HUDEP-2 (cell line): ENCODE measurements around the gene BMPR1B.

Source experiments
- DNase-seq, 76 experiments: peaks; one replicate each; lab custom pipeline; 2025; ENCODE audit not compliant: unreplicated experiment in 76 of 76; lab: John Stamatoyannopoulos, UW

BMPR1B gene

GRCh38 chr4:94762326-94762725, 4.6 kb downstream of the BMPR1B start:
- no peak for DNase-seq

GRCh38 chr4:94763005-94763404, 5.2 kb downstream of the BMPR1B start:
- no peak for DNase-seq

- no peak for DNase-seq
These were observed 5.7 kb downstream of the BMPR1B start for GRCh38 chr4:94763500-94763899.

DNA sequence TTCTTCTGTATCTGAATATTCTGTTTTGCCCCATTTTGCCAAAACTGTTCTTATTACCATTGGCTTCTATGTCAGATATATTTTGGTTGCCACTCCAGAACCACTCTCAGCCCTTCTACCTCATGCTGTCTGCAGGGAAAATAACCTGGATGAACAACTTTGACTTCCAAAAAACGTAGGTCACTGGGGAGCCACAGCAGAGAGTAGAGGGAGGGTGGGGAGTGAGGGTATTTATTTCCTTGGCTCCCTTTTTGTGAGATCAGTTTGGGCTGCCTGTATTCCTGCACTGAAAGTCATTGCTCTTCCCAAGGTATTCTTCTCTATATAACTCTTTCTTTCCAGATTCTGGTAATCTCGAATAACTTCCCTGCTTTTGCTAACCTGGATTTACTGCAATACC, 6.3 kb downstream of the BMPR1B start:
- no peak for DNase-seq

DNA sequence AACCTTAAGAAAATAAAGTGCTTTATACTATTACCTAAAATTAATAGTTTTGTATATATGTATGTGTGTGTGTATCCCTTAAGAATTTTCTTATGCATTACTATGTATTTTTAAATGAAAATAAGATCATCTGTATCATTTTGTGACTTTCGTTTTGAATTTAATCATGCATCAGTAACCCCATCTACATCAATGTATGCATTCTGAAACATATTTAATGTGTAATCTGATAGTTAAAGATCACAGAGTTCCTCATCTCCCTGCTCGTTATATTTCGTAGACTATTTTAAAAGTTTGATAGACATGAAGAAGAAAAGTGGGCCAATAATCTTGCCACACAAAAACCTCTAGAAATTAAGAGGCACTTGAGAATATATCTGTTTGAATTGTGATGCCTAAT, 7.4 kb downstream of the BMPR1B start:
- no peak for DNase-seq

DNA sequence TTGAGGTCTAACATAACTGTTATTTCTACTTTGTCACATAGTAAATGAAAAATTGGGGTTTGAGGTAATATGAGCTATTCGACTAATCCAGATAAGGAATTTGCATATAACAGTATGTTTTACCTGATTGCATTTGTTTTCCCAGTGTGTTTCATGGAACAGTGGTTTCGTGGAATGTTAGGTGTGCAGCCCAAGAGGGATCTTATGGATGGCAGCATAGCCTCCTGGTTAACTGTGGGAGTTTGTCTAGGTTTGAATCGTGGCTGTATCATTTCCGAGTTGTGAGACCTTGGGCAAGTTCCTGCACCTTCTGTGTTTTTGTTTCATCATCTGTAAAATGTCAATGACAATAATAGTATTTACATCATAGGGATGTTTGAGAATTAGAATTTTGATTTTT, 7.9 kb downstream of the BMPR1B start:
- DNase-seq, result no peak

- no peak for DNase-seq
These were observed 9.1 kb downstream of the BMPR1B start for GRCh38 chr4:94766856-94767255.

GRCh38 chr4:94767446-94767845, 9.7 kb downstream of the BMPR1B start:
- no peak for DNase-seq

GRCh38 chr4:94782707-94783106, 25.0 kb downstream of the BMPR1B start:
- DNase-seq, result no peak

- no peak for DNase-seq
These were observed 33.9 kb downstream of the BMPR1B start for GRCh38 chr4:94791701-94792100.

- no peak for DNase-seq
These were observed 41.1 kb downstream of the BMPR1B start for GRCh38 chr4:94798808-94799207.

DNA sequence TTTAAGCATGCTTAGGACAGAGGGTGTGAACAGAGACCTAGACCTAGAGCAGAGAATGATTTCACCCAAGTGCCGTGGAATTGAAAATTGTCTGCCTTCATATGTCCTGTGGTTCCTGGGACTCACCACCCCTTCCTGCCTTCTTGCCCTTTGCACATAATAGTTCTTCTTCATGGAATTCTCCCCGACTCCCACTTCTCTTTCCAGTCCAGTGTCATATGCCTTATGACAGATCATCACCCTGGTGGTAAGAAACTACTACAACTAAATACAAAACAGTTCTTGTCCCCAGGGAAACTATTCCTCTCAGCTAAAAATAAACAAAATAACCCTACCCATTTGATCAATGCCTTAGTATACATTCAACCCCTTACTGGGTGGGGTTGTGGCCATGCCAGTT, 43.3 kb downstream of the BMPR1B start:
- no peak for DNase-seq

DNA sequence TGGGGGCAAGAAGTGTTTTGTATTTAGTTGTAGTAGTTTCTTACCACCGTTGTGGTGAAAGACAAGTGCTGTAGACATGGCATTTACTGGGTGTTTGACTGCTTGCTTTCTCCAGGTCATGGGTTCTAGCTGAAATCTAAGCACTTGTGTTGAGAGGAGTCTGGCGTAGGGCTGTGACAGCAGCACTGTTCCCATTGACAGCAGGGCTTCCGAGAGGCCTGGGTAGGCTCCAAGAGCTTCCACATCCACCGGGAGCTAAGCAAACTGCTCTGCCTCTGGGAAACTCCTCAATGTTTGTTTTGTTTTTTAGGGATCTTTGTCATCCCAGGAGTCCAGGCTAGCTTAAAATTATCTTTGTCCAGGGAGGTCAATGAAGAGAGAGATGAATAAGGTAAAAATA, 44.3 kb downstream of the BMPR1B start:
- DNase-seq, result no peak

DNA sequence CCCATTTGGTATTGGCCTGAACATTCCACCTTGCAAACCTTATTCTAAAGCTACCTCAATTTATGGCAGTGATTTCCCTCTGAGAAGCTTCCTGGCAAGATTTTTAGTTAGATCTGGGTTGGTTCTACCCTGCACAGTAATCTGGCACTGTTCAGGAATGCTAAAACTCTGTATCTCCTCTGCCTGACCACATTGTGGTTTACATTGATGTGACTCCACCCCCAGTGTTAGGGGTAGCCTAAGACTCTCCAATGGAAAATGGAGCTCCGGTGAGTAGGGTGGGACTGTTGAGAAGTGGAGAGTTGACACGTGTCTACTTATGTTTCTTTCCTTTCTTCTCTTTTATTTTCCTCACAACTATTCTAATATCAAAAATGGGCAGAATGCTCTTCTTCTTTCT, 45.4 kb downstream of the BMPR1B start:
- no peak for DNase-seq

DNA sequence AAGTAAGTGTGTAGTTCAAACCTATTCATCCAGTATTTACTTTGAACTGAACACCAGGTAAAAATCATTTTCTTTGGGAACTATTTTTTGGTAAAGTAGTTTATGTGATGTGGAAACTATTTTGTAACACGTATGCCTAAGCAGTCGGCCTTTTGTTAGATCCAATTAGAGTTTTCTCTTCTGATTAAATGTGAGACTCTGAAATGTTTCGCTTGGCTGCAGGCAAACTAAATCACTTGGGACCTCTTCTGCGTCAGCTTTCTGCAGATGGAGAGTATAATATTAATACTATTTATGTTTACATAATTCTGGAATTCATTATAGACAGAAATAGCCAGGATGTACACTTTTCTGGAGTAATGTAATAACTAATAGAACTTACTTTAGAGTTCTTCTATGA, 46.9 kb downstream of the BMPR1B start:
- no peak for DNase-seq

DNA sequence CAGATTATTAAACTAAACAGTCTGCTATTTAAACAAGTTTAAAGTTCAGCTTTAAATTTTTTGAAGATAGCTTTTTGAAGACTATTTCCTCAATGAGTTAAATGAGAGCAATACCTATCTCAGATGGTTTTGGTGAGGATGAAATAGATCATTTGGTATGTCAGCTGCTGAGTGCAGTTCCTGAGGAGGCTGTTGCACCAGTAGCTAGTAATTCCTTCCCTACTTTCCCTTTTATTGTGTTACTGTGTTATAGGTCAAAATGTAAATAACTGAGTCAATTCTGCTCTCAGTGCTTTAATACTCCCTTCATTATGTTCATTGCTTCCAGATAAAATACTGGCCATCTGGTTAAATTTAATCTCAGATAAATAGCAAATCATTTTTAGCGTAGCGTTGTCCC, 48.6 kb downstream of the BMPR1B start:
- DNase-seq, result no peak

DNA sequence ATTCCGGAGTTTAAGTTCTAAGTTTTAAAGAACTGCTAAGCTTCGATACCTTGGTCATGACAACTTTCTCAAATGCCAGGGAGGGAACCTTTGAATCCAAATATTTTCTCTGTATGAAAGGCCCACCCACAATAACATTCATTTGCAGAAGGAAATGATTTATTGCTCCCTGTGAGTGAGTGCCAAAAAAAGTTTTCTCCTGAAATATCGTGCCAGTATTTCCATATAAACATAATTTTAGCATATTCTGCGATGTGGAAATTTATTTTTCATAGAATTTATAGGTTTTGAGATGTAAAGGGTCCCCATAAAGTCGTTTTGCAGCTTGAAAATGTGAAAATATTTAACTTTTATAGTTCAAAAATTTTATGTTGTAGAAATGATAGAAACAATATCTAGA, 53.9 kb downstream of the BMPR1B start:
- no peak for DNase-seq

DNA sequence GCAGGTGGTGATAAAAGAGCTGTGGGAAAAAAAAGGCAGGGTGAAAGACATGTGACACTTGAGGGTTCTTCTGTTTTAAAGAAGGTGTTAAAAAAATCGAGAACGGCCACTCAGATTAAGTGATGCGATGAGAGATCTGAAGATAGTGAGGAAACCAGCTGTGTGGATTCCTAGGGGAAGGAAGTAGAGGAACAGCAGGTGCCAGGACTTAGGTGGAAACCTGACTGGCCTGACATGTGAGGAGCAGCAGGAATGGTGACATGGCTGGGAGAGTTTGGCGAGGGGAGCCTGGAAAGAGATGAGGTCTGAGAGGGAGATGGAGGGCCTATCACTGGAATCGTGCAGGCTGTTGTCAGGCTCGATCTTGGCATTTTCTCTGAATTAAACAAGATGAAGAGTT, 55.5 kb downstream of the BMPR1B start:
- no peak for DNase-seq

DNA sequence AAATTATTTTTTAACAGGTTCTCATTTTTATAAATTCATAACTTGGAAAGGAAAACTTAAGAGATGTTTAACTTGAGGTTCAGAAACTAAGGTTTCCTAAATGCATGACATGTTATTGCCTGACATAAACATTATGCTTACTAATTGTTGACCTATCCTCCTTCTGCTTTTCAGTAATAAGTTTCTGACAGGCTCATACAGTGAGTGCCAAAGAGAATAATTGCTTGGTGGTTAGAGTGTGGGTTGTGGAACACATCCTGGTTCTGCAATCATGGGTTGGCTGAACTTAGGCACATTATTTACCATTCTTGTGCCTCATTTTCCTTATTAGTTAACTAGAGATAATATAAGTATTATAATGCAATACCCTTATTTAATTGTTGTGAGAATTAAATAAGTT, 56.5 kb downstream of the BMPR1B start:
- no peak for DNase-seq

DNA sequence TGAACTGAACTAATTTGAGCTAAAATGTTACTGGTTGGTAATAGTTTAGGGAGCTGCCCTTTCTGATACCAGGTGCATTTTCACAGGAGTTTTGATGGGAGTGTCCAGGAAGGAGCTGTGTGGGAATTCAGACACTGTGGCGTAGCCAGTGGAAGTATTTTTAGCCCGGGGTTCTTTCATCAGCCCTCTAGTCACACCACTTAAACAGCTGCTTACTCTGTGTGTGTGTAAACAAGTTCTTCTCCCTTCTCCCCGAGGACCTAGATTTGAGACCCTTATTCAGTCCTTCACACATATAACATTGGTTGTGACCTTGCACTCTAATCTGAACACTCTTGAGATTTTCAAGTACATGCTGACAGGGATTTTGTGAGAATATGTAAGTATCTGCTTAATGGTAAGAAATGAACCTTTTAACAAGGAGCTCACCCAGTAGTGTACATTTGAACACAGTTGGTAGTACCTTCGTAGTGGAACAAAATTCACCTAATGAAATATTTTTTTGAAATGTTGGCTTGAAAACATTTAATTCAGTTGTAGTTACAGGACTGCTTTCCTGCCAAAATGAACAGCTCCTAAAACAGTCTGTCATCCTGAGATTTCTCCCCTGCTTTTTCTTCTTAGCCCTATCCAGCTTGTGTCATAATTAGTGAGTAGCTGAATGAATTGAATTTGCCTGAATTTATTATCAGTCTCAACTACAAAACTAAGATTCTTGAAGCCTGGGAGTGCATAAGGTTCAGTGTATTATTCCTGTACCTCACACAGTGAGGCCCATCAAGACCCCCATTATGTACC, 61.8 kb downstream of the BMPR1B start:
- no peak for DNase-seq

GRCh38 chr4:94826206-94826605, 68.5 kb downstream of the BMPR1B start:
- no peak for DNase-seq

DNA sequence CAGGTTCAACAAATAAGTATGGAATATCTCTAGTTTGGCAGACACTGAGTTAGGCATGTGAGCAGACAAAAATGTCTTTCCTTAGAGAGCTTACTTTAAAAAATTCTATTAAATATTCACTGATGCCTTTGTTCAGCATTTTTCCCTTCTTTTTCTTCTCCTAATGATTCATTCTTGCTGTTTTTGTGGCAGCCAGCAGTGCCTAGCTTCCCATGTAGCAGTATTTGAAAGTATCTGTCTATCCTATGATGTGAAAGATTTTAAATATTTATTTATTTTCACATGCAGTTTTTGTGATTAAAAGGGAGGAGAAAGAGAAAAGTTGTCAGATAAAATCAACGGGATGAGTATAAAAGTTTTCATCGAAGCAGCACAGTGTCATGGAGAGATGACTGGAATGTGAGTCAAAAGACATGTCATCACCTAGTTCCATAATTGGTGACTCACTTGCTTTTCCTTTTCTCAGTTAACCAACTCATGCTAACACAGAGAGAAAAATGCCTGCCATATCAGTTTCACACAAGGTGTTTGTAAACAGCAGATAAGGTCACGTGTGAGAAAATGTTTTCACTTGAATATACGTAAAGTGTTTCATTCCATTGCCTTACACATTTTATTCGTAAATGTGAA, 69.8 kb downstream of the BMPR1B start:
- peak in 6 of 76 experiments; percentile 1 to 9 (median 7) for DNase-seq

GRCh38 chr4:94828882-94829281, 71.1 kb downstream of the BMPR1B start:
- no peak for DNase-seq
